IPS DF 6.9 (cell line): Measurements from ENCODE around the gene PHACTR4.
"Not testable (repeated sequence)": the region's sequence is repeated elsewhere in the genome, so short reads cannot be mapped to it uniquely, and the experiment has no call there.

Experiments
- DNase-seq: peaks from one replicate; pipeline ENCODE4 v3.0.0-alpha.2; 2013; ENCODE audit warnings: low read depth, low spot score
- H3K27ac ChIP-seq: one replicate; pipeline ENCODE4 v1.5.1; 2013; ENCODE audit warnings: low read length, control low read depth
- H3K27me3 ChIP-seq: 2 replicates; pipeline ENCODE4 v1.6.1; 2013; ENCODE audit warnings: mild to moderate bottlenecking, low read length; ENCODE audit not compliant: control insufficient read depth, insufficient read depth
- H3K36me3 ChIP-seq: 2 replicates; pipeline ENCODE4 v1.6.1; 2013; ENCODE audit warnings: low read length; ENCODE audit not compliant: control insufficient read depth, insufficient read depth
- H3K4me1 ChIP-seq: 2 replicates; pipeline ENCODE4 v1.6.1; 2013; ENCODE audit warnings: low read length; ENCODE audit not compliant: control insufficient read depth, insufficient read depth
- H3K4me3 ChIP-seq: 2 replicates; pipeline ENCODE4 v1.5.1; 2013; ENCODE audit warnings: mild to moderate bottlenecking, low read length
- H3K9me3 ChIP-seq: 2 replicates; pipeline ENCODE4 v1.6.1; 2013; ENCODE audit warnings: low read length, inconsistent platforms; ENCODE audit not compliant: control insufficient read depth, insufficient read depth
- WGBS: extraction: QIAGEN DNeasy Blood & Tissue Kit; methylation state at CpG from one replicate; pipeline ENCODE4 v1.1.7; 2013; ENCODE audit warnings: mixed read lengths, missing lambda C conversion rate; ENCODE audit not compliant: insufficient read length, insufficient coverage; 5-methylcytosine and 5-hydroxymethylcytosine counted together

Gene PHACTR4

GRCh38 chr1:28340221-28340974 is 29.1 kb upstream of the PHACTR4 start:
- Histone ChIP-seq H3K9me3 (no peaks in the 10 kb centered on the region), H3K4me3 (no peak overlapping the region), H3K4me1 (no peaks in the 10 kb centered on the region), H3K27me3 (no peaks in the 10 kb centered on the region), H3K27ac (no peak overlapping the region), H3K36me3 (no peaks in the 10 kb centered on the region)
- whole genome bisulfite sequencing: no CpG with 5 or more reads among the region's 4 CpGs
- no peak for DNase-seq

- Histone ChIP-seq H3K27ac (no peak overlapping the region), H3K4me1 (no peaks in the 10 kb centered on the region), H3K36me3 (no peaks in the 10 kb centered on the region), H3K27me3 (no peaks in the 10 kb centered on the region), H3K4me3 (no peak overlapping the region), H3K9me3 (no peaks in the 10 kb centered on the region)
- no CpG with 5 or more reads among the region's 2 CpGs for WGBS
- no peak for DNase-seq
Observed at GRCh38 chr1:28341591-28341990, 27.9 kb upstream of the PHACTR4 start.

- WGBS: no CpG with 5 or more reads among the region's 2 CpGs
- Histone ChIP-seq H3K4me1 (no peaks in the 10 kb centered on the region), H3K9me3 (no peaks in the 10 kb centered on the region), H3K27me3 (no peaks in the 10 kb centered on the region), H3K4me3 (no peak overlapping the region), H3K36me3 (no peaks in the 10 kb centered on the region), H3K27ac (no peak overlapping the region)
- DNase-seq: no peak
Observed at GRCh38 chr1:28343405-28343804, 26.1 kb upstream of the PHACTR4 start.

- WGBS: no CpG with 5 or more reads among the region's 8 CpGs
- H3K27me3 ChIP-seq: not testable (repeated sequence)
Observed at GRCh38 chr1:28353248-28353810, 16.2 kb upstream of the PHACTR4 start.

GRCh38 chr1:28354121-28354520 is 15.4 kb upstream of the PHACTR4 start:
- Histone ChIP-seq H3K9me3 (no peaks in the 10 kb centered on the region), H3K27ac (no peak overlapping the region), H3K4me3 (no peak overlapping the region), H3K36me3 (no peaks in the 10 kb centered on the region), H3K27me3 (no peaks in the 10 kb centered on the region), H3K4me1 (no peaks in the 10 kb centered on the region; the same call in 1 of the 2 replicates)
- no peak for DNase-seq
- WGBS: no CpG with 5 or more reads among the region's 3 CpGs

More at GRCh38 chr1:28353248-28353810, 16.2 kb upstream of the PHACTR4 start:
- not testable (repeated sequence) for H3K36me3 ChIP-seq, H3K4me3 ChIP-seq, H3K27ac ChIP-seq, DNase-seq, H3K4me1 ChIP-seq, H3K9me3 ChIP-seq

- Histone ChIP-seq H3K36me3 (no peaks in the 10 kb centered on the region), H3K27me3 (no peaks in the 10 kb centered on the region), H3K9me3 (no peaks in the 10 kb centered on the region), H3K4me3 (no peak overlapping the region), H3K4me1 (no peaks in the 10 kb centered on the region; the same call in 1 of the 2 replicates), H3K27ac (no peak overlapping the region)
- no CpG with 5 or more reads among the region's 3 CpGs for WGBS
- DNase-seq: no peak
Observed at GRCh38 chr1:28358716-28359115, 10.8 kb upstream of the PHACTR4 start.

GRCh38 chr1:28359592-28360239 is 9.8 kb upstream of the PHACTR4 start:
- Histone ChIP-seq H3K4me3 (no peak overlapping the region), H3K27me3 (no peaks in the 10 kb centered on the region), H3K4me1 (no peaks in the 10 kb centered on the region; the same call in 1 of the 2 replicates), H3K9me3 (no peaks in the 10 kb centered on the region), H3K36me3 (no peaks in the 10 kb centered on the region), H3K27ac (no peak overlapping the region)
- no peak for DNase-seq
- no CpG with 5 or more reads among the region's 7 CpGs for WGBS

- H3K27ac ChIP-seq: no peak overlapping the region
- no peaks in the 10 kb centered on the region for H3K27me3 ChIP-seq
- no peak for DNase-seq
- no peaks in the 10 kb centered on the region for H3K36me3 ChIP-seq
- no peaks in the 10 kb centered on the region for H3K9me3 ChIP-seq
- H3K4me1 ChIP-seq: no peaks in the 10 kb centered on the region
- no peak overlapping the region for H3K4me3 ChIP-seq
- WGBS: no CpG with 5 or more reads among the region's 4 CpGs
Observed at GRCh38 chr1:28364888-28365287, 4.7 kb upstream of the PHACTR4 start.

GRCh38 chr1:28365864-28366263 is 3.7 kb upstream of the PHACTR4 start:
- no peaks in the 10 kb centered on the region for H3K36me3 ChIP-seq
- H3K27ac ChIP-seq: no peak overlapping the region
- H3K9me3 ChIP-seq: no peaks in the 10 kb centered on the region
- no peak overlapping the region for H3K4me3 ChIP-seq
- H3K4me1 ChIP-seq: no peaks in the 10 kb centered on the region
- no peaks in the 10 kb centered on the region for H3K27me3 ChIP-seq
- WGBS: no CpG with 5 or more reads among the region's 7 CpGs
- no peak for DNase-seq

- DNase-seq, H3K27ac ChIP-seq, H3K27me3 ChIP-seq, H3K36me3 ChIP-seq, H3K4me1 ChIP-seq, H3K4me3 ChIP-seq, H3K9me3 ChIP-seq: not testable (repeated sequence)
- WGBS: no CpG with 5 or more reads among the region's 15 CpGs
Observed at GRCh38 chr1:28368608-28369007, 932 bp upstream of the PHACTR4 start.
